Parietal lobe (tissue), 2 donors: Measurements from ENCODE around the gene LEPROT. TPM values are rescaled to one million over a fixed set of nuclear protein-coding genes. Genes with fewer than 3 reads are reported as not detected.

ENCODE experiments used
- small RNA-seq: library from RNA; depleted of rRNA; stranded (forward); fragments of <200 nt; gene quantifications from one replicate; pipeline ENCODE3, GENCODE V24; 2014; ENCODE audit warnings: low replicate concordance
- total RNA-seq: library from RNA; depleted of rRNA; stranded (reverse); fragments of >200 nt; gene quantifications from one replicate; pipeline ENCODE4 v1.2.3, GENCODE V29; 2014

The LEPROT gene
- total RNA-seq, result 46.0 TPM

GRCh38 chr1:65420590-65421350, at the start of gene LEPROT, which contains the start of gene LEPR:
Gene LEPROT (plus strand): TSS chr1:65420668. CDS start chr1:65420725, 57 bp downstream.
Gene LEPR (plus strand): TSS chr1:65420668. CDS start chr1:65565566, 144,898 bp downstream.

Small RNA genes within 50 kb of the gene (small RNA-seq; reads per million reads assigned to genes)
- not detected for gene RNU2-15P

Other genes with a start within 250 kb of the LEPROT start
- 130 TPM for gene DNAJC6, start 111.1 kb upstream of the LEPROT start, total RNA-seq
- 13.8 TPM for gene LEPR, start within 50 bp of the LEPROT start, total RNA-seq